ENCODE data around the gene AOX1.
"Not testable (repeated sequence)": the region's sequence is repeated elsewhere in the genome, so short reads cannot be mapped to it uniquely, and the experiment has no call there.

AOX1 gene

GRCh38 chr2:200592406-200593075 is 6.7 kb downstream of the AOX1 start:
- Mint-ChIP-seq H3K4me1 (ENCODE audit: low read depth) (no peaks in the 10 kb centered on the region), H3K27me3 (peaks cover 26% of the 10 kb centered on the region), H3K4me3 (no peak overlapping the region), H3K36me3 (ENCODE audit: low read depth) (no peaks in the 10 kb centered on the region), H3K27ac (no peak overlapping the region), H3K9me3 (no peaks in the 10 kb centered on the region)

- Mint-ChIP-seq H3K4me1 (ENCODE audit: low read depth) (no peaks in the 10 kb centered on the region), H3K9me3 (no peaks in the 10 kb centered on the region), H3K36me3 (ENCODE audit: low read depth) (no peaks in the 10 kb centered on the region), H3K27ac (no peak overlapping the region), H3K4me3 (no peak overlapping the region), H3K27me3 (peaks cover 26% of the 10 kb centered on the region)
These were observed 8.1 kb downstream of the AOX1 start for GRCh38 chr2:200593905-200594304.

- Mint-ChIP-seq H3K27me3 (peaks cover 20% of the 10 kb centered on the region), H3K9me3 (no peaks in the 10 kb centered on the region), H3K27ac (no peak overlapping the region), H3K4me3 (no peak overlapping the region), H3K36me3 (ENCODE audit: low read depth) (no peaks in the 10 kb centered on the region), H3K4me1 (ENCODE audit: low read depth) (no peaks in the 10 kb centered on the region)
These were observed 10.1 kb downstream of the AOX1 start for GRCh38 chr2:200595913-200596312.

- no peak overlapping the region for H3K27ac Mint-ChIP-seq
- H3K36me3 Mint-ChIP-seq (ENCODE audit: low read depth), result no peaks in the 10 kb centered on the region
- no peak overlapping the region for H3K4me3 Mint-ChIP-seq
- H3K27me3 Mint-ChIP-seq, result peaks cover 10% of the 10 kb centered on the region
- H3K9me3 Mint-ChIP-seq, result no peaks in the 10 kb centered on the region
- no peaks in the 10 kb centered on the region for H3K4me1 Mint-ChIP-seq (ENCODE audit: low read depth)
These were observed 11.2 kb downstream of the AOX1 start for GRCh38 chr2:200596774-200597570.

GRCh38 chr2:200599206-200599605 is 13.4 kb downstream of the AOX1 start:
- Mint-ChIP-seq H3K4me1 (ENCODE audit: low read depth) (no peaks in the 10 kb centered on the region), H3K27me3 (peaks cover 3% of the 10 kb centered on the region), H3K27ac (no peak overlapping the region), H3K4me3 (no peak overlapping the region), H3K9me3 (no peaks in the 10 kb centered on the region), H3K36me3 (ENCODE audit: low read depth) (no peaks in the 10 kb centered on the region)

DNA sequence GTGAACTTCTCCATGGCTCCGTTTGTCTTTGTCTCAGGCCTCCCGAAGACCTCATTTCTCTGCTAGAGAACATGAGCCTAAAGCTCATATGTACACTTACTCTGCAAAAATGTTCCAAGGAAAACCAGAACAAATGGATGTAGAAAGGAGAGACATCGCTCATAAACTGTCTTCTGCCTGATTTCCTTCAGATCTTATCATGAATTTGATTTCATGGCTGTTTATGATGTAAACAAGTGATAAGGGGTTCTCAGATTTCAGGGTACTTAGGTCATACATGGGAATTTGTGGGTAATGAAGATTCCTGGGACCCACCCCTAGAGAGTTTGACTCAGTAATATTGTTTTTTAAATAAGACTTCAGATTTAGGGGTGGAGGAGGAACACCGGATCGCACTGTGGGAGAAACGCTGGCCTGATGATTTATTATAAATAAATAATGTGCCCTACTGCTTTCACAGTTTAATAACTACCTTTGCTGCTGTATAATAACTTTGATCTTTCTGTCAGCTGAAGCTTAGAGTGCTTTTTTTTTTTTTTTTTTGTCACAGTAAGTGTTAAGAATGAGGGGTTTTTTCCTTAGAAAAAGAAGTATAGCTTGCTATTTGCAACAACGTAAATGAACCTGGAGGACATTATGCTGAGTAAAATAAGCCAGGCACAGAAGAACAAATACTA is 14.9 kb downstream of the AOX1 start:
- Mint-ChIP-seq H3K4me1 (ENCODE audit: low read depth) (no peaks in the 10 kb centered on the region), H3K27ac (no peak overlapping the region), H3K36me3 (ENCODE audit: low read depth) (no peaks in the 10 kb centered on the region), H3K27me3 (peaks cover 3% of the 10 kb centered on the region), H3K9me3 (no peaks in the 10 kb centered on the region), H3K4me3 (no peak overlapping the region)

GRCh38 chr2:200602584-200602983 is 16.8 kb downstream of the AOX1 start:
- Mint-ChIP-seq H3K4me1 (ENCODE audit: low read depth) (no peaks in the 10 kb centered on the region), H3K4me3 (no peak overlapping the region), H3K27ac (no peak overlapping the region), H3K9me3 (peaks cover 6% of the 10 kb centered on the region), H3K27me3 (peaks cover 13% of the 10 kb centered on the region), H3K36me3 (ENCODE audit: low read depth) (no peaks in the 10 kb centered on the region)

DNA sequence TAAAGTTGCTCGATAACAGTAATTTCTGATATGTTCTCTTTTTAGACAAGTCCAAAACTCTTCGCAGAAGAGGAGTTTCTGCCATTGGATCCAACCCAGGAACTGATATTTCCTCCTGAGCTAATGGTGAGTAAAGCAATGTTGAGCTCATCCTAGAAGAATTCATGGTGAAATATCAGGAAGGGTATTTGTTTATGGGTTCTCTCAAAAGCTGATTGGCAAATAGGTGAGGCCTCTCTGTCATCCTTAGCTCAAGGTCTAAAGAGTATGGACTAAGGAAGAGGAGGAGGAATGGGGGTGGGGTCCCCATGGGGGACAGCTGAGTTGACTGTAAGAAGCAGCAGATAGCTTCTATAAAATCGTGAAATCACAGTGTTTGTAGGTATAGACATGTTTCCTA is 18.2 kb downstream of the AOX1 start:
- H3K9me3 Mint-ChIP-seq, result peaks cover 6% of the 10 kb centered on the region
- H3K27me3 Mint-ChIP-seq, result peaks cover 15% of the 10 kb centered on the region
- no peaks in the 10 kb centered on the region for H3K4me1 Mint-ChIP-seq (ENCODE audit: low read depth)
- H3K27ac Mint-ChIP-seq, result no peak overlapping the region
- no peak overlapping the region for H3K4me3 Mint-ChIP-seq
- no peaks in the 10 kb centered on the region for H3K36me3 Mint-ChIP-seq (ENCODE audit: low read depth)

- peaks cover 15% of the 10 kb centered on the region for H3K27me3 Mint-ChIP-seq
- no peaks in the 10 kb centered on the region for H3K4me1 Mint-ChIP-seq (ENCODE audit: low read depth)
- peaks cover 6% of the 10 kb centered on the region for H3K9me3 Mint-ChIP-seq
- no peak overlapping the region for H3K27ac Mint-ChIP-seq
- no peaks in the 10 kb centered on the region for H3K36me3 Mint-ChIP-seq (ENCODE audit: low read depth)
- H3K4me3 Mint-ChIP-seq, result no peak overlapping the region
These were observed 18.9 kb downstream of the AOX1 start for GRCh38 chr2:200604571-200605255.

DNA sequence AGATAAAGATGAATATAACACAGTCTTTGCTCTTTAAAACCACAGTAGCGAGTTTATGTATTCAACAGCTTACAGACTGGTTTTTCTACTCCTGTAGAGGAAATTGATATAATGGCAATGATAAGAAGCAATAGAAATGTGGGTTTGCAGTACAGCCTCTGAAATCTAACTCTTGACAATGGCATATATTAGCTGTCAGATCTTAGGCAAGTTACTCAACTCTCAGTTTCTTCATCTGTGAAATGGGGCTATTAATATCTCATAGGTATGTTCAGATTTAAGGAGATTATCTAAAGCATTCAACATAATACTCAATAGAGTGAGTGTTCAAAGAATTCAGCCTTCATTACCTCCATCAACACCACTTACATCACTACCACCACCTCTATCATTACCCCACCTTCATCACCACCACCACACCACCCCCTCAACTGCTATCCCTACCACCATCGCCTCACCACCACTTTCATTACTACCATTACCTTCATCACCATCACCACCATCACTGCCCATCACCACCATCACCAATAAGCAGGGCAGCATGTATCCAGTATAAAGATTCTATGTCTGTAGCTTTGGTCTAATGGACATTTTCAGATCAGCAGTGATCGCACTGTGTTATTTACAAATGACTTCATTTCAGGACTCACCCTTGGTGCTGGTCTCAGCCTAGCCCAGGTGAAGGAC is 22.7 kb downstream of the AOX1 start:
- Mint-ChIP-seq H3K4me1 (ENCODE audit: low read depth) (no peaks in the 10 kb centered on the region), H3K36me3 (ENCODE audit: low read depth) (no peaks in the 10 kb centered on the region), H3K4me3 (no peak overlapping the region), H3K27me3 (peaks cover 15% of the 10 kb centered on the region), H3K27ac (no peak overlapping the region), H3K9me3 (peaks cover 6% of the 10 kb centered on the region)

DNA sequence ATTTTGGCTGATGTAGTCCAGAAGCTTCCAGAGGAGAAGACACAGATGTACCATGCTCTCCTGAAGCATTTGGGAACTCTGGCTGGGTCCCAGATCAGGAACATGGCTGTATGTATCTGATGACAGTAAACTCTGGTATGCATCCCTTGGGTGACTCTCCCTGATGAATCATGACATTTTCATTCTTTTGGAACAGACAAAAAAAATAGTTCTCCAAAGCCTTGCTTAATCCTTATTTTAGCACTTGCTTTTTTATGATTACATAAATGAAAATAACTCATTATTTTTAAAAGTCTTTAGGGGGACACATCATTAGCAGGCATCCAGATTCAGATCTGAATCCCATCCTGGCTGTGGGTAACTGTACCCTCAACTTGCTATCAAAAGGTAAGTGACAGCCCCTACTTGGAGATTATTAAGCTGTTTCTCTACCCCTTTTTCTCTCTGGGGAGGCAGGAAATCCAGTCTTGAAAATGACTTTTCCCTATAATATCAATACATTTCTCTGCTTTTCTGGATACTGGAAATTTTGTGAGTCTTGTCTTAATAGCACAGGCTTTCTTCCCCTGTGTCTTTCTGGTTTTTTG is 23.3 kb downstream of the AOX1 start:
- peaks cover 6% of the 10 kb centered on the region for H3K9me3 Mint-ChIP-seq

GRCh38 chr2:200610217-200610616 is 24.4 kb downstream of the AOX1 start:
- not testable (repeated sequence) for H3K36me3 Mint-ChIP-seq (ENCODE audit: low read depth); H3K4me1 Mint-ChIP-seq (ENCODE audit: low read depth); H3K4me3 Mint-ChIP-seq; H3K27ac Mint-ChIP-seq; H3K9me3 Mint-ChIP-seq
- peaks cover 24% of the 10 kb centered on the region for H3K27me3 Mint-ChIP-seq

More for the DNA sequence above, 23.3 kb downstream of the AOX1 start:
- H3K4me1 Mint-ChIP-seq (ENCODE audit: low read depth), result no peaks in the 10 kb centered on the region
- no peak overlapping the region for H3K4me3 Mint-ChIP-seq
- peaks cover 19% of the 10 kb centered on the region for H3K27me3 Mint-ChIP-seq
- H3K27ac Mint-ChIP-seq, result no peak overlapping the region
- H3K36me3 Mint-ChIP-seq (ENCODE audit: low read depth), result no peaks in the 10 kb centered on the region

DNA sequence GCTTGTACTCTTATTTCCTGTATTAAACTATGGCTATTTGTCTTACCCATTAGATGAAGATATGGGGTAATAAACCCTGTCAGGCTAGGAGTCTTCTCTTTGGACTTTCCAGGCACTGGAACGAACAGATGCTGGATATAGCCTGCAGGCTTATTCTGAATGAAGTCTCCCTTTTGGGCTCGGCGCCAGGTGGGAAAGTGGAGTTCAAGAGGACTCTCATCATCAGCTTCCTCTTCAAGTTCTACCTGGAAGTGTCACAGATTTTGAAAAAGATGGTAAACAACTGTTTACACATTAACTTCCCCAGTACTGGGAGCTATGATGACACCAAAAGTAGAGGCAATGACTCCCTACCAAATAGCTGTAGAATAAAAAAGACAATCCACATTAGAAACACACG is 27.9 kb downstream of the AOX1 start:
- H3K4me1 Mint-ChIP-seq (ENCODE audit: low read depth), result peaks cover 4% of the 10 kb centered on the region
- H3K27ac Mint-ChIP-seq, result no peak overlapping the region
- no peak overlapping the region for H3K4me3 Mint-ChIP-seq
- peaks cover 13% of the 10 kb centered on the region for H3K27me3 Mint-ChIP-seq
- no peaks in the 10 kb centered on the region for H3K36me3 Mint-ChIP-seq (ENCODE audit: low read depth)
- no peaks in the 10 kb centered on the region for H3K9me3 Mint-ChIP-seq

DNA sequence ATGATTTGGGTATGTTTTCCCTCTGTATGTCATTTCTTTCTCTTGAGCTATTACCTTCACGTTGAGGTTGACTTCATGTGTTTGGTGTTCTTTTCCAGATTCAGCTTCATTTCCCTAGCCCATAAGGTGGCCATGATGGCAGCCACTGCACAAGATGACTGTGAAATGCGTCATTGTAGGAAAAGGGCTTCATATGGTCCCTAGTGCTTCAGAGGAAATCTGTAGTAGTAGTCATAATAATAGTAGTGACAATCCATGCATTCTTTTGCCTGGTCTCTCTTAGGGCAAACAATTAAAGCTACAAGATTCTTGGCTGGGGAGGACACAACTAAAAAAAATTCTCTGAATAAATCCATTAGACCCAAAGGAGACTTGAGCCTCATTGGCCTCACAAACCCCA is 28.4 kb downstream of the AOX1 start:
- H3K27ac Mint-ChIP-seq, result no peak overlapping the region
- H3K27me3 Mint-ChIP-seq, result peaks cover 13% of the 10 kb centered on the region
- no peak overlapping the region for H3K4me3 Mint-ChIP-seq
- no peaks in the 10 kb centered on the region for H3K36me3 Mint-ChIP-seq (ENCODE audit: low read depth)
- peaks cover 5% of the 10 kb centered on the region for H3K4me1 Mint-ChIP-seq (ENCODE audit: low read depth)
- H3K9me3 Mint-ChIP-seq, result no peaks in the 10 kb centered on the region

Data from stimulated activated naive CD8-positive, alpha-beta T cell treated with anti-CD3 and anti-CD28 coated beads, Interleukin-15, Interleukin-2, amounts not matched to agents 100 ng/mL and 50 ng/mL, for 24 hours (primary cell).